Stimulated activated CD8-positive, alpha-beta memory T cell treated with anti-CD3 and anti-CD28 coated beads, Interleukin-12 subunit alpha, Interleukin-12 subunit beta, amount 100 ng/mL, for 24 hours (primary cell): ENCODE data around the gene INKA1.

ENCODE experiments used
- DNase-seq: peaks from one replicate; pipeline ENCODE4 v3.0.0-alpha.2; 2020; ENCODE audit errors: extremely low read depth

INKA1 gene

DNA sequence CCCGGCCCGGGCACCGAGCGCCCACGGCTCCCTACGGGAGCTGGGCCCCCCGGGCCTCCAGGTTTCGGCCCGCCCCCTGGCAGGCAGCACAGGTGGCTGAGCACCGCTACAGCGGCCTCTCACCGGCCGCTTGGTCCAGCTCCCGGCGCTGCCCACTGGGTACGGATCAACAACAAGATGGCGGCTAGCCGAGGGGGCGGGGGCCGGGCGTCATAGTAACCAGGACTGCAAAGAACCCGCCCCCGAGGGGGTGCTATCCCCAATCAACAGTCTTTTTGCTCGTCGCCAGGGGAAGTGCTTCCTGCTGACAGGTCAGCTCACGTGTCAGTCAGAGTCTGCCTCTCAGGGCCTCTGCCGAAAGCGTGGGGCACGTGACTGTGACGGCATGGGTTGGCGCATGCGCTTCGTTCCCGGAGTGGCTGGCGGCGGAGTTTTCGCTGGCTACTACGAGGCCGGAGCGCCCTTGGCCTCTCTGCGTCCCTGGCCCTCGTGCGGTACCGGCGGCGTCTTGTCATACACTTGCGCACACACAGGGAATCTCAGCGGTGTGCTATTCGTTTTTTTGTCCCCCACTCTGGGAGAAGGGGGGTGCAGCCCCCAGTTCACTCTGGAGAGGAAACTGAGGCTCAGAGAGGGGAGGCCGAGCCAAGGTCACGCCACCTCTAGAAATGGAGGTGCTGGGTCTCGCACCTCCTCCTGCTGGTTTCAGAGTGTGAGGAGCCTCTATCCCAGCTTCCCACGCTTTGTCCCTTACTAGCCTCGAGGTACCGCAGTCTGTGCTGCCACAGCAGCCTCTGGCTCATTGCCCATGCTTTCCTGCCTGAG, 16.5 kb upstream of the INKA1 start, which contains the start of gene IP6K1:
Gene IP6K1 (minus strand): TSS at position 186 of the 825 bp plus-strand sequence. CDS start 38,502 bp downstream, outside the sequence.
- peak; percentile 99 for DNase-seq

DNA sequence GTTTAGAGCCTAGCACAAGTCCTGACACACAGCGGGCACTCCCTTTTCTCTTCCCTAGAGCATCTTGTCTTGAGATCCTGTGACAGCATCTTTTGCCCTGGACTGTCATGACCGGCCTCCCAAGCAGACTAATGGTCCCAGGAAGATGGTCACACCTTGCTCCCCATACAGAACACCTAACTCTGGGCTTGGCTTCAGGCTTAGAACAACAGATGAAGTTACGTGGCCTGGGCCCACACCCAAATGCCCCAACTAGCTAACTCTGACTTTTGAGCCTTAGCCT, 15.9 kb upstream of the INKA1 start:
- no peak for DNase-seq

DNA sequence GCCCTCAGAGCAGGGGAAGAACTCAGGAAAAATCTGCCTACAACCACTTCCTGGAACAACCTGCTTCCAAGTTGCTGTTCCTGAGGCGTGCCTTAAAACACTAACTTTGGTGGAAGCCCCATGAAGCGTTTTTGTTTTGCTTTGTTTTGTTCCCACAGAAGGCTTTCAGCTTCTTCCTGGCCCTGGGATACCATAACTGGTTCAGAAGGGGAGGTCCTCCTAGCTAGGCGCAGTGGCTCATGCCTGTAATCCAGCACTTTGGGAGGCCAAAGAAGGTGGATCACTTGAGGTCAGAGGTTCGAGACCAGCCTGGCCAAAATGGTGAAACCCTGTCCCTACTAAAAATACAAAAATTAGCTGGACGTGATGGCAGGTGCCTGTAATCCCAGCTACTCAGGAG, 15.5 kb upstream of the INKA1 start:
- DNase-seq = no peak

DNA sequence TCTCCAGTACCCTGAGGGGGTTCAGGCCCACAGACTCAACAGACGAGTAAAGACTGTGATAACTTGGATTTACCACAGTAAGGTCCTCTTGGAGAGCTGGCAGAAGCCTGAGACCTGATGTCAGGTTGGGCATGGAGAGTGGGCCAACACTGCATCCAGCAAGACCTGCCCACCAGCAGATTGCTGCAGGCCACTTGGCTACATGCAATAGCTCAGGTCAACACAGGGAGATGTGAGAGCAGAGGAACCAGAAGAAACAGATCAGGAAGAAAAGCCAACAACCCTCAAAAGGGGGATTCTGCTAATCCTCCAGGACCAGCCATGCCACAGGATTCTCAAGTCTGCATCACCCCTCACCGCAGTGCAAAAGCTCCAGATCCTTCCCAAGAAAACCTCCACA, 15.0 kb upstream of the INKA1 start:
- no peak for DNase-seq

DNA sequence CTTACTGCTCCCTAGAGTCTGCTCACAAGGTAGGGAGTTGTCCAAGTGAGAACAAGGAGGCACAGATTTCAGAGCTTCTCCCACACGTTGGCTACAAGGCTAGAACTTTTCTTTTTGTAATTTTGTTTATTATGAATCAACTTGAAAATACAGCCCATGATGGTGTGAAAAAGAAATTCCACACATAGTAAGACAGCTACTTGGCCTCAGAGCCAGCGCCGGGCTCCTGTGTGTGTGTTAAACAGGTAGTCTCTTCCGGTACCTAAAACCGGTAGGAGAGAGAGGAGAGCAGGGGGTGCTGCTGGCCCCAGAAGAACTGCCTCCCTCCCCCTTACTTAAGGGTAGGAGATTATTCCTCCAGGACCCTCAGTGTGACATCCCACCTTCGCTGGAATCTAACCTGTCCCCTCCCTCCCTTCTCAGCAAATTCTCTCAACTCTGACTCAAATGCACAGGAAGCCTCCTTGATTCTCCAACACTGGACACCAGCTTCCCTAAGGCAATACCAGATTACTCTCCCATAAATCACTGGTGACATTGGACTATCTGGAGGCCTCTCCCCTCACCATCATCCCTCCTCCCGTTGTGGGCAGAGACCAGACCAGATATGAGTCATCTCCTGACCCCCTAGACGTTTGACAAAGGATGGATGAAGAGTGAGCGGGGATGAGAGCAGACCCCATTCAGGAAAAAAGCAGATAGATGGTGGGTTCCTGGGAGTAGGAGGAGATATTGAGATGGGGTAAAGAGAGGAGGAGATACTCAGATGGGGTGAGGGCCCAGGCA, 12.2 kb upstream of the INKA1 start:
- DNase-seq = no peak

DNA sequence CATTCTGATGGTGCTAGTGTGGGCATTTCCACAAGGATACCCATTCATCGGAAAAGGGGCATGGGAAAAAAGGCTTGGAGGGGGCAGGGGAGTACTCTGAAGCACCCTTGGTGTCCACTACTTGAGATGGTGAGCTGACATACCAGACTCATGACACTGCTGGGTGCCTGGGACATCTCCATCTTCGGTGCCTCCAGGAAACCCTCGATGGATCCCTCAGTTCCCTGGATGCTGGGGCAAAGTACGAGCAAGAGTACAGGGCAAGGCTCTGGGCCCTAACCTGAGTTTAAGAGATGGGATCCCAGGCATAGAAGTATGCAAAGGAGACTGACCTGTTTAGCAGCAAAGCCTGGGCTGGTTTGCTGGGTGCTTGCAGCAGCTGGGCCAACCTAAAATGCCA, 11.5 kb upstream of the INKA1 start:
- DNase-seq = no peak

DNA sequence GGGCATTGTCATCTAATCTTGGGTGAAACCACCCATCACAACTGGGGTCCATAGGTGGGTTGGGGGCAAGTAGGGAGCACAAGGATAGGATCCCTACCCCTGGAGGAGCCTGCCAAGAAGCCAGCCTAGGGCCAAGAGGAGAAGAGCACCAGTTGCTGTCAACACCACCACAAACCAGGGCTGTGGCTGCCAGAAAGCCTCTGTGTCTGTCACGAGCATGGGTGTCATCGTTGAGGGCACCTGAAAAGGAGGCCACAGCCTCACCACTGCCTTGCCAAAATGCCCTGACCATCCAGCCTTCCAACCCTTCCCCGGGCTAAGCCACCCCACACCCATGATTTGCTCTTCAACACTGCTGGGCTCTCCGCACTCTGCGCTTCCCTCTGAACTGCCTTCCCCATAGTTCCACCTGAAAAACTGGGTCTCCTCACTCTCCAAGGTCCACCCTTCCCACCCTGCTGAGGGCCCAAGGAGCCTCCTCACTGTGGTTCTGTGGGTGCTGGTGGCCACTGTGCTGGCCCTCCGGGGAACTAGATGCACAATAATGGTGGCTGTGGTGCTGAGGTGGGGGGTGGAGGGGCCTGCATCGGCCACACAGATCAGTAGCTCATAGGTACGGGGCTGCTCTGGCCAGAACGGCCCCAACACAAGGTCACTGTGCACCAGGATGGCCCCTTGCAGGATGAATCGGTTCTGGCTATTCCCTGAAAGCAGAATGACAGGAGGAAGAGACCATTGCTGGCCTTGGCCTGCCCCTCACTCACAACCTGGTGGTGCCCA, 10.5 kb upstream of the INKA1 start:
- no peak for DNase-seq

DNA sequence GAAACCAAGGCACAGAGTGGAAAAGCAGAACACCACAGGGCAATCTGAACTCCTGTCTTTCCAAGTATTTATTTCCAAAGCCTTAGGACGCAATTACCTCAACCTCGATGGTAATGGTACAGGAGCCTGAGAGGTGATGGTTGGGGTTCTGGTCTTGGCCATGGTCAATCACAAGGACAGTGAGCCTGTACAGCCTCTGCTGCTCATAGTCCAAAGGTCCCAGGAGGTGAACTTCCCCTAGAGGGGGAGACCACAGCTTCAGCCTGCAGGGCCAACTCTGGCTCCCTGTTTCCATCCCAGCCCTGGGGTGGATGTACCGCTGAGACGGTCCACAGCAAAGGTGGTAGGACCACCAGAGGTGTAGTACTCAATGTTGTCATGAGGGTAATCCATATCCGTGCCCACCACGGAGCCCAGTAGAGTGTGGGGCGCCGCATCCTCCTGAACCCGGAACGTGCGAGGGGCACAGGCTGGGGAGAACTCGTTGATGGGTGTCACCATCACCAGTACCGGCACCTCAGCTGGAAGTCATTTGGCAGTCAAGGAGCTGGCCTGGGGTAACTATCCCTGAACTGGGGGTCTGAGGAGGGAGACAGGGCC, 9.5 kb upstream of the INKA1 start:
- no peak for DNase-seq

DNA sequence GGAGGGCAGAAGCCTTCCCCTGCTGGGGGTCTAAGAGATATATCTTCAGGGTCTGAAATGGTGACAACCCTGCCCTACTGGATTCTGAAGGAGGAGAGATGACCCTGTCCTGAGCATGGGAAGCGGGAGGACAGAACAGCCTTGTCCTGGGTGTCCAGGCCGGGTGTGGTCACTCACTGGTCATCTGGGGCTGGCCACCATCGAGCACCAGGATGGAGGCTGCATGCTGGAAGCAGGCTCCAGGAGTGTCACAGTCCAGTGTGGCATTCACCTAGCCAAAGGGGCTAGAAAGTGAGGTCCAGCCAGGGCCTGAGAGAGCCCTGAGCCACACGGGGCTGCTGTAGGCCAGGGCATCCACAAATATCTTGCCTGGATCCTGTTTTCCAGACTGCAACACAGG, 8.6 kb upstream of the INKA1 start:
- DNase-seq = no peak

DNA sequence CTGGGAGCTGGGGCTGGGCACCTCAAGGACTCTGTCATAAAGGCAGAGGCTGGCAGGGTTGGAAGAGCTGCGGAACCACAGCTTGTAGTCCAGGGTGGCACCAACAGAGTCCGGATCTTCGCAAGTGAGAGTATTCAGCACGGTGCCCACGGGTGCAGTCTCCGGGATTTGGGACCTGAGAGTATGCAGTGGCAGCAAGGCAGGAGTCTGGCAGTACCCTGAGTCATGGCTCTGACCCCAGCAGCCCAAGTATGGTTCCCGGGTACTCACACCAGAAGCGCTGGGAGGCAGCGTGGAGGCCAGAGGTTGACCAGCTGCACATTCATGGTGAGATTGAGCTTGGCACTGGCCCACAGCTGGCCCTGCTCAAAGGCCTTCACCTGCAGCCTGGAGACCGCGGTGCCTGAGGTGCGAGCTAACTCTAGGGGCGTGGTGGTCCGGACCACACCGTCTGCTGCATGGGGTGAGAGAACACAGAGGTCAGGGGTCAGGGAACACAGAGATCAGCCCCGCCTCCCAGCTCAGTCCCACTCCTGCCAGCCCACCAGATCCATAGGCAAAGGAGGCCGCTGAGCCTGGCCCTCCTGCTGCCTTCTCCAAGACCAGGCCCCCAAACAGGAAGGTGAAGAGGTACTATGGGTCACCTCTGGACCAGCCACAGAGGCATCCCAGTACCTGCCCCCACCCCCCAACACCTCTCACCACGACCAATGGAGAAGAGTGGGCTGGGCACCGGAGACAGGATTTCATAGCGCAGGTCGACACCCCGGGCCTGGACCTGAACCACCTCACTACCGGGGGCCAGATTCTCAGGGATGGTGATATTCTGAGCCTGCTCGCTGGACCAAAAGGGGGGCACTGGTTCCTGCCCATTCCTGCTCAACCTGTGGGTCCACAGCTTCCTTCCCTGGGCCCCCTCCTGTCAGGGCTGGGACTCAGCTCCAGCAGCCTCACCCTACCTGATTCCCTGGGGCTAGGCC, 7.8 kb upstream of the INKA1 start:
- DNase-seq = no peak

DNA sequence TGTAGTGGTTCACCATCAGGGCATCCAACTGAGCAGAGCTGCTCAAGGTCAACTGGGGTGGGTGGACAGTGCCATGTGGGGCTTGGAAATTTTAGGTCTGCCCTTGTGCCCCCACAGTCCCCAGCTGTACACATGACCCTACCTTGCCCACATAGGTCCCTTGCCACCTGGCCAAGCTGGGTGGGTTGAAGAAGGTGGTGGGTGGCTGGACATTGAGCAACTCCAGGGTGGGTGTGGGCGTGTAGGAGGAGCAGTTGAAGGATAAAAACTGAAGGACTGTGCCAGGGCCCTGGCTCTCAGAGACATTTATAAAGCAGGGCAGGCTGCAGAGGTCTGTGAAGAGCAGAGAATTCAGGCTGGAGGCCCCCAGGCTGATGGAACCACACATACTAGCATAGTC, 4.0 kb upstream of the INKA1 start:
- no peak for DNase-seq

DNA sequence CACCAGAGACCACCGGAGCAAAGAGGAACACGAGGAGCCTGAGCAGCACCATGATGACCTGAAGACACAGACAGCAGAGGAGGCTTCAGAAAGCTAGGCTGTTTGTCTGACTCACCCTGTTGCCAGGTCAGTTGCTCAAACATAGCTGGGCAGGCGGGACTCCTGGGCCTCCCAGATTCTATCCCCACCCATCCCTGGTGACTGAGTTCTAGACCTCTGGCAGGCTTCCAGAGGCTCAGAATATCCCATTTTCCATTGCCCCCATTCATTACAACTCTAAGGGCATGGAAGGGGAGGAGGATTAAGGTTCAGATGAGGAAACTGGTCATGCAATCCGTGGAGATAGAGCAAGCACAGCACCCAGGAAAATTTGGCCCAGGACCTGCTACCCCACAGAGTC, 3.3 kb upstream of the INKA1 start, which contains the start of gene CDHR4:
Gene CDHR4 (minus strand): TSS at position 113 of the 400 bp plus-strand sequence. CDS start 61 bp downstream, at position 52.
- no peak for DNase-seq

DNA sequence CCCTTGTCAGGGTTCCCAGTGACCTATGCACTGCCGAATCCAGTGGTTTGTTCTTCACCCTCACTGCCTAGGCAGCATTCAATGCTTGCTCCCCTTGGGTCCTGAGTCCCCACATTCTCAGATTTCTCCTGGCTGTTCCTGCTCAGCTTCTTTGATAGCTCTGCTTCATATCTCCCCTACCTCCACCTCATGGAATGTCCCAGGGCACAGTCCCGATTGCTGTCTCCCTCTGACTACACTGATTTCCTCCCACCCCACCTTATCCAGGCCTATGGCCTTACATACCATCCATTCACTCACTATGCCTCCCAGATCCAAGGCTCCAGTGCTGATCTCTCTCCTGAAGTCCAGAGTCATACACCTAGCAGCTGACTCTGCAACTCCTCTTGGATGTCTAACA, 1.9 kb upstream of the INKA1 start:
- no peak for DNase-seq

DNA sequence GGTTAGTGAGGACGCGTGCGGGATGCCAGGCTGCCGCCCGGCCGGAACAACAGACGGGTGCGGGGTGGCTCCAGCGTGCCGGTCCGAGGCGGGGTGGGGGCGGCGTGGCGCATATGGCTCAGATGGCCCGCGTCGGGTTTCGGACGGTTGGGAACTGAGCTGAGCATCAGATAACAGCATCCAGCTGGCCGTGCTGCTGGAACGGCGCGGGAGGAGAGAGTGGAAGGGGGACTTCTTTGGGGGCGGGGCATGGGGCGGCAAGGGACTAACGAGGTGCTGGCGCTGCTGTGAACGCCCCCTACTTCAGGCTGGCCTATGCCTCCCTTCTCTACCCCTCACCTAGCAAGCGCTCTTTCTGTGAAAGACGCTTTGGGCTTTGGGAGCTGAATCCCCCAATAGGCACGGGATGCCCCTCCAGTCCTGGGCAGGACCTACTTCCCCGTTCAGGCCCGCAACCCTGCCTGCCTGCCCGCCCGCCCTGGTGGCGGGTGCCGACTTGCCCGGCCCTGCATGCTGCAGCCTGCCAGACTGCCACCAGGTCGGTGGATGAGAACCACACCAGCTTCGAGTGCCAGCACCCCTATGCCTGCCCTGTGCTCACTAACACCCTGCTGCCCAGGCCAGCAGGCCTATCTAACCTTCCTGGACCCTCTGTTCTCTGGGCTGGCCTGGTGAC, 542 bp downstream of the INKA1 start:
- DNase-seq = no peak

DNA sequence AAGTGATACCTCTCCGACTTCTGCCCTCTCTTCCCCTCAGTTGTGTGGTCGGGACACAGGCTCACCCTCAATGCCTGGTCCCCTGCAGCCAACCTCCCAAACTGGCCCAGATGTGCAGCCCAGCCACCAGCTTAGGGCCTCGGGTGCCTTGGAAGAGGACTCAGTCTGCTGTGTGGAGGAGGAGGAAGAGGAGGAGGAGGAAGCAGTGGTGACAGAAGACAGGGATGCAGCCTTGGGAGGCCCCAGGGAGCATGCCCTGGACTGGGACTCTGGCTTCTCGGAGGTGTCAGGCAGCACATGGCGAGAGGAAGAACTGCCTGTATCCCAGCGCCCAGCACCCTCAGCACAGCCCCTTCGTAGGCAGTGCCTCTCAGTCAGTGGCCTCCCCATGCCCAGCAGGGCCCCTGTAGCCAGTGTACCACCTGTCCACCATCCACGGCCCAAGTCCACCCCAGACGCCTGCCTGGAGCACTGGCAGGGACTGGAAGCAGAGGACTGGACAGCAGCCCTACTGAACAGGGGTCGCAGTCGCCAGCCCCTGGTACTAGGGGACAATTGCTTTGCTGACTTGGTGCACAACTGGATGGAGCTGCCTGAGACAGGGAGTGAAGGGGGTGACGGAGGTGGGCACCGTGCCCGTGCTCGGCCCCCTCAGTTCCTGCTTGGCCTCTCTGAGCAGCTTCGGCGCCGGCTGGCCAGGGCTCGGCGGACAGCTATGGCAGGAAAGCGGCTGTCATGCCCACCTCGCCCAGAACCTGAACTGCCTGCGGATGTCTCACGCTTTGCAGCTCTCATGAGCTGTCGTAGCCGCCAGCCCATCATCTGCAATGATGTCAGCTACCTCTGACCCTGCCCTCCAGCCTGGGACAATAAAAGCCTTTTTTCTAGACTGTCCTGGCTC, 1.3 kb downstream of the INKA1 start:
- no peak for DNase-seq

DNA sequence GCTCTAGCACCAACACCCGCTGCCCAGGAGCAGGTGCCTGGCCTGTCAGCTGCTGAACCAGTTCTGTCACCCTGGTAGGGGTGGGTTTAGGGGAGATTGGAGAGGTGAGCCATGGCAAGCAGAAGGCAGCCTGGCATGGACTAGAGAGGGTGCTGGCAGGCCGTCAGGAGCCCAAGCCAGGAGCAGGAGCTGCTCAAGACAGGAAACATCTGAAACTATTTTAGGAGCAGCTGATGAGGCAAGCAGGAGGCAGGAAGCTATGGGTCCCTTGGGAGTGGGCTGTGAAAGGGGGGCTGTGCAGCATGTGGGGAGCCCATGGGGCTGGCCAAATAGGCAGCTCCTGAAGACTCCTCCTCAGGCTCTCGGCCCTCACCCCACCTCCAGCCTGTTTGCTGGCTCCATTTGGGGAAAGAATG, 2.3 kb downstream of the INKA1 start:
- no peak for DNase-seq

DNA sequence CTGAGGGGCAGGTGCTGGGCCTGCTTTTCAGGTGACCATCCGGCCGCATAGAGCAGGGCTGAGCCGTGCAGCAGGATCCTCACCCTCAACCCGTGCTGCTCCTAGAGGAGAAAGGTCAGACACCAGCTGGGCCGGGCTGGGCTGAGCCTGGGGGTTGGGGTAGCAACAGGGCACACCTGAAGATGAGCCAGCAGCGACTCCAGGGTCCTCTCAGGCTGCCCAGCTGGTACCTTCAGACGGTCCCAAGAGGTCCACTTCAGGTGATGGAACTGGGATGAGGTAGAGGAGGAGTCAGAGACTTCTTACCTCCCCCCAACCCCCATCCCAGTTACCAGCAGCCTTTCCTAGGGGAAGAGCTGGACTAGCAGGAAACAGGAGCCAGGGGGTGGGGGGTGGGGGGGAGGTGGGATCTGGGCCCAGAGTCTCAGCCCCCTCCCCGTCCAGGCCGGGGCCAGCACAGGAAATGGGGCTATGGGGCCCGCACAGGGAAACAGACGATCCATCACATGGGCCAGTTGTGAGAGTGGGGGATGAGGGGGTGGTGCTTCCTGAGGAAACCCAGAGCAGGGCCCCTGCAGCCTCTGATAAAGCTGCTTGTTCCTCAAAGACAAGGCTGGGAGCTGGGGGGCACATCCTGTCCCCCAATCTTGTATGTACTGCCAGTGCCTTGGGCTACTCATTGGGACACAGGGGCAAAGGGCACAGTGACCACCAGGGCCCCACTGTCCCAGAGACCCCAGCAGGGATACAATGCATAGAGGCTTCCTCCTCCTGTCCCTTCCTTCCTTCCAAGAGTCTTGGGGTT, 3.0 kb downstream of the INKA1 start:
- DNase-seq = no peak

DNA sequence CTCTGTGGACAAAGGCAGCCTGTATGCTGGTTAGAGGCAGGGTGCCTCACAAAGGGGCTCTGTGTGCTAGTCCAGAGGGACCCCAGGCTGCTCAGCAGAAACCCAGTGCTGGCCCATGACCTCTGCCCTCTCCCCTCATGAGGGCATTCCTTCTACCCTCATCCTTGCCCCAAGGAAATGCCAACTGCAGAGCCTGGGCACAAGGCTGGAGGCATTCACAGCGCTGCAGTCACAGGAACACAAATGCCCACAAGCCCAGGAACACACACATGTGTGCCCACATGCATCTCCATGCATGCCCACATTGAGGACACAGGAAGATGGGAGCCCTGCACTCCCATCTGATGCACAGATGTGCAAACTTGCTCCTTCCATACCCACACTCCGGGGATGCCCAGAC, 3.8 kb downstream of the INKA1 start:
- DNase-seq = no peak
